ENCODE data around the gene CNIH3.

DNA sequence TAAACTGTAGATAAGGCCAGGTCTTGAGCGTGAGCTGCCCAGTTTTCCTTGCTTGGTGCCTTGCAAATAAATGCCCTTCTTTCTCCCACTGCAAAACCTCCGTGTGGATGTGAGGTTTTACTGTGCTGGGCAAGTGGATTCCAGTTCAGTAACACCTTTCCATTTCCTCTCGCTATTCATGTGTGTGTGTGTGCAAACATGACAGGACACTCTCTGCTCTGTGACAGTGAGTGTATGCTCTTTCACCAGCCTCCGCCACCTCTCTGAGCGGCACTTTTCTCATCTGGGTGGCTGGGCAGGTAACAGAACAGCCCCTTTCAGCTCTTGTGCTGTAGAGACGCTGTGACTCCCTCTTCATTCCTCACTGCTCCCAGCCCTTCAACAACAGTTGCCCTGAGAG is 23.9 kb downstream of the CNIH3 start:
- TF ChIP-seq, protein P1, sequence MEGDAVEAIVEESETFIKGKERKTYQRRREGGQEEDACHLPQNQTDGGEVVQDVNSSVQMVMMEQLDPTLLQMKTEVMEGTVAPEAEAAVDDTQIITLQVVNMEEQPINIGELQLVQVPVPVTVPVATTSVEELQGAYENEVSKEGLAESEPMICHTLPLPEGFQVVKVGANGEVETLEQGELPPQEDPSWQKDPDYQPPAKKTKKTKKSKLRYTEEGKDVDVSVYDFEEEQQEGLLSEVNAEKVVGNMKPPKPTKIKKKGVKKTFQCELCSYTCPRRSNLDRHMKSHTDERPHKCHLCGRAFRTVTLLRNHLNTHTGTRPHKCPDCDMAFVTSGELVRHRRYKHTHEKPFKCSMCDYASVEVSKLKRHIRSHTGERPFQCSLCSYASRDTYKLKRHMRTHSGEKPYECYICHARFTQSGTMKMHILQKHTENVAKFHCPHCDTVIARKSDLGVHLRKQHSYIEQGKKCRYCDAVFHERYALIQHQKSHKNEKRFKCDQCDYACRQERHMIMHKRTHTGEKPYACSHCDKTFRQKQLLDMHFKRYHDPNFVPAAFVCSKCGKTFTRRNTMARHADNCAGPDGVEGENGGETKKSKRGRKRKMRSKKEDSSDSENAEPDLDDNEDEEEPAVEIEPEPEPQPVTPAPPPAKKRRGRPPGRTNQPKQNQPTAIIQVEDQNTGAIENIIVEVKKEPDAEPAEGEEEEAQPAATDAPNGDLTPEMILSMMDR (IDR thresholded peaks at IDR 0.05) = no peak
- no peak for TF ChIP-seq POLR2A (IDR thresholded peaks at IDR 0.05)
- no peak for TF ChIP-seq EP300 (IDR thresholded peaks at IDR 0.05)
- no peak for TF ChIP-seq POLR2AphosphoS5 (IDR thresholded peaks at IDR 0.05)
